Measurements from ENCODE around the gene AKT1. TPM values are rescaled to one million over a fixed set of nuclear protein-coding genes. Genes with fewer than 3 reads are reported as not detected.
A peak's percentile ranks its signal among the peaks of the same experiment; 100 is the strongest.

AKT1 gene
- total and polyA plus RNA-seq, 7 experiments from 2014 or later = 6.8 to 131 (median 71.0) TPM

- Histone ChIP-seq H3K36me3 (ENCODE audit: control insufficient read depth in 2 of 3, insufficient read depth in 3 of 3, low read length in 3 of 3) (peaks cover 0 to 55% (median 4%) of the 10 kb centered on the region in 3 experiments), H3K27ac (ENCODE audit: low read depth, low read length) (no peak overlapping the region), H3K4me1 (ENCODE audit: control insufficient read depth in 2 of 2, insufficient read depth in 2 of 2, low read length in 2 of 2) (no peaks in the 10 kb centered on the region), H3K27me3 (ENCODE audit: control insufficient read depth in 2 of 2, insufficient read depth in 2 of 2, low read length in 2 of 2) (no peaks in the 10 kb centered on the region), H3K4me3 (ENCODE audit: low read length) (no peak overlapping the region), H3K9me3 (ENCODE audit: control insufficient read depth in 2 of 3, low read length in 3 of 3) (peaks cover 0 to 4% (median 0%) of the 10 kb centered on the region in 3 experiments)
- peaks cover 0 to 34% (median 7%) of the 10 kb centered on the region in 5 donors for H3K36me3 Mint-ChIP-seq
- H3K9me3 Mint-ChIP-seq = peaks cover 0 to 4% (median 0%) of the 10 kb centered on the region in 11 donors
- peaks cover 0 to 10% (median 2%) of the 10 kb centered on the region in 7 donors for H3K4me1 Mint-ChIP-seq
- intact Hi-C loops (cut with micrococcal nuclease) = no loop called here
- ATAC-seq (no peak), DNase-seq (no peak)
- H3K27me3 Mint-ChIP-seq = no peaks in the 10 kb centered on the region
- POLR2A ChIA-PET = no interaction called here
- H3K4me3 Mint-ChIP-seq = no peak overlapping the region
- no peak overlapping the region for H3K27ac Mint-ChIP-seq
- CTCF ChIA-PET = interaction anchor here (1.8 kb wide), 1 partner anchor 19 kb away, joined by 7 read pairs; the partner anchor contains the start of gene SIVA1
Observed at GRCh38 chr14:104771918-104772706, 23.4 kb downstream of the AKT1 start.

- peak overlapping the region in 1 of 9 donors; percentile 52 for H3K27ac Mint-ChIP-seq
- peaks cover 0 to 4% (median 0%) of the 10 kb centered on the region in 3 experiments for H3K9me3 ChIP-seq (ENCODE audit: control insufficient read depth in 2 of 3, low read length in 3 of 3)
- H3K36me3 Mint-ChIP-seq = peaks cover 0 to 31% (median 7%) of the 10 kb centered on the region in 5 donors
- no peak overlapping the region for H3K4me3 Mint-ChIP-seq
- no peaks in the 10 kb centered on the region for H3K27me3 Mint-ChIP-seq
- peaks cover 0 to 48% (median 4%) of the 10 kb centered on the region in 3 experiments for H3K36me3 ChIP-seq (ENCODE audit: control insufficient read depth in 2 of 3, insufficient read depth in 3 of 3, low read length in 3 of 3)
- H3K27me3 ChIP-seq (ENCODE audit: control insufficient read depth in 2 of 2, insufficient read depth in 2 of 2, low read length in 2 of 2) = no peaks in the 10 kb centered on the region
- POLR2A ChIA-PET = interaction anchor here (1.2 to 2.1 kb wide), 2 partner anchors 19 to 55 kb away, joined by 3 to 12 read pairs; partner anchors contain the start of gene SIVA1
- no peak for DNase-seq
- no peak overlapping the region for H3K27ac ChIP-seq (ENCODE audit: low read depth, low read length)
- peaks cover 0 to 4% (median 0%) of the 10 kb centered on the region in 11 donors for H3K9me3 Mint-ChIP-seq
- no peaks in the 10 kb centered on the region for H3K4me1 ChIP-seq (ENCODE audit: control insufficient read depth in 2 of 2, insufficient read depth in 2 of 2, low read length in 2 of 2)
- CTCF ChIA-PET = interaction anchor here (1.8 kb wide), 1 partner anchor 19 kb away, joined by 7 read pairs; the partner anchor contains the start of gene SIVA1
- ATAC-seq = no peak
- no peak overlapping the region for H3K4me3 ChIP-seq (ENCODE audit: low read length)
- H3K4me1 Mint-ChIP-seq = peaks cover 0 to 10% (median 2%) of the 10 kb centered on the region in 7 donors
- intact Hi-C loops (cut with micrococcal nuclease) = no loop called here
Observed at GRCh38 chr14:104771374-104771773, 24.2 kb downstream of the AKT1 start.

- Mint-ChIP-seq H3K27me3 (no peaks in the 10 kb centered on the region), H3K27ac (peak overlapping the region in 3 of 9 donors; percentile 21 to 63 (median 52))
- POLR2A ChIA-PET = interaction anchor here (0.6 to 2.1 kb wide), 5 partner anchors 18 to 419 kb away, joined by 3 to 12 read pairs (median 3); partner anchors contain the start of gene SIVA1
Observed at GRCh38 chr14:104770851-104771272, 24.7 kb downstream of the AKT1 start.

GRCh38 chr14:104770072-104770579 is 25.4 kb downstream of the AKT1 start:
- H3K27ac Mint-ChIP-seq = no peak overlapping the region
- ChIA-PET POLR2A (interaction anchor here (0.6 to 2.1 kb wide), 5 partner anchors 17 to 420 kb away, joined by 3 to 12 read pairs (median 3); partner anchors contain the start of gene SIVA1), CTCF (interaction anchor here (0.7 to 1.8 kb wide), 4 partner anchors 16 to 56 kb away, joined by 3 to 7 read pairs (median 4); partner anchors contain the start of gene SIVA1)
- Histone ChIP-seq H3K36me3 (ENCODE audit: control insufficient read depth in 2 of 3, insufficient read depth in 3 of 3, low read length in 3 of 3) (peaks cover 0 to 43% (median 4%) of the 10 kb centered on the region in 3 experiments), H3K27ac (ENCODE audit: low read depth, low read length) (no peak overlapping the region), H3K4me3 (ENCODE audit: low read length) (no peak overlapping the region), H3K9me3 (ENCODE audit: control insufficient read depth in 2 of 3, low read length in 3 of 3) (peaks cover 0 to 4% (median 0%) of the 10 kb centered on the region in 3 experiments), H3K27me3 (ENCODE audit: control insufficient read depth in 2 of 2, insufficient read depth in 2 of 2, low read length in 2 of 2) (no peaks in the 10 kb centered on the region), H3K4me1 (ENCODE audit: control insufficient read depth in 2 of 2, insufficient read depth in 2 of 2, low read length in 2 of 2) (no peaks in the 10 kb centered on the region)
- intact Hi-C loops (cut with micrococcal nuclease) = no loop called here
- H3K36me3 Mint-ChIP-seq = peaks cover 0 to 29% (median 7%) of the 10 kb centered on the region in 5 donors
- H3K27me3 Mint-ChIP-seq = no peaks in the 10 kb centered on the region
- peaks cover 0 to 4% (median 0%) of the 10 kb centered on the region in 11 donors for H3K9me3 Mint-ChIP-seq
- H3K4me1 Mint-ChIP-seq = peaks cover 0 to 10% (median 2%) of the 10 kb centered on the region in 7 donors
- DNase-seq (no peak), ATAC-seq (no peak)
- no peak overlapping the region for H3K4me3 Mint-ChIP-seq

More at GRCh38 chr14:104770851-104771272, 24.7 kb downstream of the AKT1 start:
- intact Hi-C loops (cut with micrococcal nuclease) = no loop called here
- DNase-seq = no peak
- Histone ChIP-seq H3K4me1 (ENCODE audit: control insufficient read depth in 2 of 2, insufficient read depth in 2 of 2, low read length in 2 of 2) (no peaks in the 10 kb centered on the region), H3K4me3 (ENCODE audit: low read length) (no peak overlapping the region), H3K9me3 (ENCODE audit: control insufficient read depth in 2 of 3, low read length in 3 of 3) (peaks cover 0 to 4% (median 0%) of the 10 kb centered on the region in 3 experiments), H3K27ac (ENCODE audit: low read depth, low read length) (no peak overlapping the region), H3K27me3 (ENCODE audit: control insufficient read depth in 2 of 2, insufficient read depth in 2 of 2, low read length in 2 of 2) (no peaks in the 10 kb centered on the region), H3K36me3 (ENCODE audit: control insufficient read depth in 2 of 3, insufficient read depth in 3 of 3, low read length in 3 of 3) (peaks cover 0 to 48% (median 4%) of the 10 kb centered on the region in 3 experiments)
- H3K4me3 Mint-ChIP-seq = no peak overlapping the region
- CTCF ChIA-PET = interaction anchor here (0.7 to 1.8 kb wide), 3 partner anchors 16 to 55 kb away, joined by 3 to 7 read pairs (median 6); partner anchors contain the start of gene SIVA1
- no peak for ATAC-seq
- H3K4me1 Mint-ChIP-seq = peaks cover 0 to 10% (median 2%) of the 10 kb centered on the region in 7 donors
- peaks cover 0 to 29% (median 7%) of the 10 kb centered on the region in 5 donors for H3K36me3 Mint-ChIP-seq
- H3K9me3 Mint-ChIP-seq = peaks cover 0 to 4% (median 0%) of the 10 kb centered on the region in 11 donors

- Mint-ChIP-seq H3K27me3 (no peaks in the 10 kb centered on the region), H3K36me3 (peaks cover 0 to 29% (median 7%) of the 10 kb centered on the region in 5 donors), H3K4me3 (no peak overlapping the region), H3K9me3 (peaks cover 0 to 4% (median 0%) of the 10 kb centered on the region in 11 donors), H3K4me1 (peaks cover 0 to 10% (median 2%) of the 10 kb centered on the region in 7 donors), H3K27ac (peak overlapping the region in 1 of 9 donors; percentile 19)
- ATAC-seq = no peak
- Histone ChIP-seq H3K4me3 (ENCODE audit: low read length) (no peak overlapping the region), H3K27ac (ENCODE audit: low read depth, low read length) (no peak overlapping the region), H3K36me3 (ENCODE audit: control insufficient read depth in 2 of 3, insufficient read depth in 3 of 3, low read length in 3 of 3) (peaks cover 0 to 39% (median 4%) of the 10 kb centered on the region in 3 experiments), H3K9me3 (ENCODE audit: control insufficient read depth in 2 of 3, low read length in 3 of 3) (peaks cover 0 to 4% (median 0%) of the 10 kb centered on the region in 3 experiments), H3K27me3 (ENCODE audit: control insufficient read depth in 2 of 2, insufficient read depth in 2 of 2, low read length in 2 of 2) (no peaks in the 10 kb centered on the region), H3K4me1 (ENCODE audit: control insufficient read depth in 2 of 2, insufficient read depth in 2 of 2, low read length in 2 of 2) (no peaks in the 10 kb centered on the region)
- DNase-seq = no peak
- POLR2A ChIA-PET = interaction anchor here (1.2 to 2.1 kb wide), 5 partner anchors 17 to 57 kb away, joined by 3 to 12 read pairs (median 5); partner anchors contain the start of genes SIVA1 and ZBTB42
- CTCF ChIA-PET = interaction anchor here (0.7 to 1.9 kb wide), 9 partner anchors 17 to 112 kb away, joined by 3 to 26 read pairs (median 4); partner anchors contain the start of gene SIVA1
- intact Hi-C loops (cut with micrococcal nuclease) = loop anchor here in 1 of 2 donors (5.0 kb wide), 1 partner anchor 47 kb away; the partner anchor contains the start of gene ADSS1
Observed at GRCh38 chr14:104769324-104770071, 26.1 kb downstream of the AKT1 start.

All from naive thymus-derived CD4-positive, alpha-beta T cell (primary cell).